ENCODE data around the gene SPON1.
"Not testable (repeated sequence)": the region's sequence is repeated elsewhere in the genome, so short reads cannot be mapped to it uniquely, and the experiment has no call there.

The SPON1 gene

DNA sequence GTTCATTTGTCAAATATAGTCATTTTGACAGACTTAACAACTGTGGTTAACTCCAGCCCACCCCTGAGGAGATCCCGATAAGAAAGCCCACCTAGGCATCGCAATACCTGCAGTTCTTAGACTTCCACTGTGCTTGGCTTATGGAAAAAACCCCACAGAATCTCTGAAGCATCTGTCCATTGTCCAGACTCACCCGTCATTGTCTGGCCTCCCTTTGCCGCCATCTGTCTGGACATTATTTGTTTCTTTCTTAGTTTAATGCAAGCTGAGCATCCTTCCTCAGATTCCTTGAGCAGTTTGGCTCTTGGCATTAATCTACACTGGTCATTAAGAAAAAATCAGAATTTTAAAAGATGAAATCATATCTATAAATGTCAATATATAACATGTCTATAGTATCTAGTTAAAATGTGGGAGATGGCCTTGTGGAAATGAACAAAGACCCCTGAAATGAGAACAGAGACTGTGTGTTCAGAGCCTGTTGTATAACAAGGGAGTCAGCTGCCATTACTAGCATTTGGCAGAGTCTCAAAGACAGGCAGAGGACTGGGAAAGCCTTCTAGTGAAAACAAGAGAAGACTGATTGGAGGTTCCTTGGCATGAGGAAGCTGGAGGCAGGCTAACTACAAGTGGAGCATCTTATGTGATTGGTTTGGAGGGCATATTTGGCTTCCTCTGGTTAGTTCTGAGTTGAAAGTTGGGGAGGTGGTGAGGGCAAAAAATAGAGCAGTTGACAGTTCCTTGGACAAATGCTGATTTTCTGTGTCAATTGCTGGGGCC, 80.4 kb downstream of the SPON1 start:
- DNase-seq, result no peak

DNA sequence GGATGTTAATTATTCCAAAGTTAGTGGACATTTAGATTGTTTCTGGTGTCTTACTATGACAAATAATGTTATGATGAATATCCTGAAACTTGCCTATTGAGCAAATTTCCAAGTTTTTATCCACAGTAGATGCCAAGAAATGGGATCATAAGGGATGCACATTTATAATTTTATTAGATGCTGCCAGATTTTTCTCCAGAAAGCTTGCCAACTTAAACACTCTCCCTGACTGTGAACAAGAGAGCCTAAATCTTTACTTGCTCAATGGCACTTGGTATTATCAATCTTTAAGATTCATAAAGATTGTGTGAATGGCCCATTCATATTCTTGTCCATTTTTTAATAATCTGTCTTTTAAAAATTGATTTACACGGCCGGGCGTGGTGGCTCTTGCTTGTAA, 82.4 kb downstream of the SPON1 start:
- DNase-seq, result no peak

DNA sequence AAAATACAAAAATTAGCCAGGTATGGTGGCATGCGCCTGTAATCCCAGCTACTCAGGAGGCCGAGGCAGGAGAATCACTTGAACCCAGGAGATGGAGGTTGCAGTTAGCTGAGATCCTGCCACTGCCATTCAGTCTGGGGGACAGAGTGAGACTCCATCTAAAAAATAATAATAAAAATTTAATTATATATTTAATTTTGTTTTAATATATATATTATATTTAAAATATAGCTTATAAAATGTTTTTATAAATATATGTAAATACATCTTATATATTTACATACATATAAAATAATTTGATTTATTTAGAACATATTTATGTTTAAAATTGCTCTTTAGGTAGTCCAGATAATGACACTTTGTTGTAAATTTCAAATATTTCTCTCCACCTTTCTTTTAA, 82.9 kb downstream of the SPON1 start:
- no peak for DNase-seq

DNA sequence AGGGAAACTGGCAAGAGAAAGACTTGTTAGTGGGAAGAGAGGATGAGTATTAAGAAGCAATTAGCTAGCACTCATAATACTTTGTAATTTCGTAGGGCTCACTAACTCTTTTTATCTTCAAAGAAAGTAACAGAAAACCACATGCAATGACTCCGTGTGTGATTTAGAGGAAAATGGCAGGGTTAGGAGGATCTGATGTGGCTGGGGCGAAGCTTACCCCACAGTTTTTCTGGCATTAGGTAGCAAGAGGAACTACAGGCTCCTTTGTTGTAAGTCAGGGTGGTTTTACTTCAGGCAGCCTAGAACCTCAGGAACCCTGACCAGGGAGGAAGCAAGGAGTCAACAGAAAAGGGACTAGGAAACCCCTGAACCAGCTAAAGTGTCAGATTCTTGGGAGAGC, 89.7 kb downstream of the SPON1 start:
- DNase-seq, result no peak

DNA sequence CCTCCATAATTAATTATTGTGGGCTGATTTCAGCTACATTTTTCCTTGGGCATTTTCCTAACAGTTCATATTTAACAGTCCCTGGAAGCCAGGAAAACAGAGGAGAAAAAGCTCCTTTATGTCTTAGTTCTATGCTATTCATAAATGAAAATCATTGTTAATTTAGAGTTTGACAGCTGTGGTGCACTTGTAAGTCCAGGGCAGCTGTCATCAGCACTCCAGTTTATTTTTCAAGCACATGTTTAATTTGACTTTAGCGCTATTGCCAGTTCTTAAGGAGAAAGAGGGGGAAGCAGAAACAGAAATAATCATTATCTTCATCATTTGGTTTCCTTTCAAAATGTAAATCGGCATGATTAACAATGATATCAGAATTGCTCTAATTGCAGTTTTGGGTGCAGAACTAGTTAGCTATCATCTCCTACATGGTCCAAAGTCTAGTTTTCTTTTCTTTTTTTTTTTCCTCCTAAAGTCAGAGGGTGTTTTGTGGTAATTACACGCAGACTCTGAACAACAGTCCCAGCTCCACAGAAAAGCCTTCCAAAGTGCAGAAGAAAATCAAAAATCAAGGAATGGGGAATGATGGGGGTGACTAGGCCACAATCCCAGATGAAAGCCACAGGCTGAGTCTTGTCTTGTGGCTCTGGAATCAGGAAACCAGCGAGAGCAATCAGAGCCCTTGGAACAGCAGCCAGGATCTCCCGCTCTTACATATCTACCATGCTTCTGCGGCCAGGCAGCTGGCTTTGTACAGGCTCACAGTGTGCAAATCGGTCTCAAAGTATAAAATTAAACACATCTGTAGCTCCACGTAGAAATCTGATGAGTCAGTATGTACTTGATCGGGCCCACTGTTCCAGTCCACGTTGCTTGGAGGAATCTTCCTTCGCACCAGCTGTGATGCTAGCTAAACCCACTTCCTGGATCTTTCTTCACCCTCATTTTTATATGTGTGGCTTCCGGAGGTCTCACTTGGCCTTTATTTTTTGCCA, 91.9 kb downstream of the SPON1 start:
- DNase-seq, result peak; percentile 85

DNA sequence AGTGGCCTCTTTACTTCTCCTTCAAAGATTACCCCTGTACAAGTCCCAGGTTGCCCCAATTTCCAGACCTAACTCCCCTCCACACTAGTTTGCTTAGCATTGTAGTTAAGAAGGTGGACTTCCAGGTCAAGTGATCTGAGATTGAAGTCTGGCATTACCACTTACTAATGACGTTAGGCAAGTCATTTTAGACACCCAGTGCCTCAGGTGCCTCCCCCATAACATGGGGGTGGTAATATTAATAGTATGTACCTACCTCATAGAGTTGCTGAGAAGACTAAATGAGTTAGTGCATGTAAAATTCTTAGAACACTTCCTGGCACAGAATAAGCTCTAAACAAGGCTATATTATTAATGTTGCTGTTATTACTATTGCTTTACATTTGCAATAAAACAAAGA, 93.4 kb downstream of the SPON1 start:
- DNase-seq, result no peak

DNA sequence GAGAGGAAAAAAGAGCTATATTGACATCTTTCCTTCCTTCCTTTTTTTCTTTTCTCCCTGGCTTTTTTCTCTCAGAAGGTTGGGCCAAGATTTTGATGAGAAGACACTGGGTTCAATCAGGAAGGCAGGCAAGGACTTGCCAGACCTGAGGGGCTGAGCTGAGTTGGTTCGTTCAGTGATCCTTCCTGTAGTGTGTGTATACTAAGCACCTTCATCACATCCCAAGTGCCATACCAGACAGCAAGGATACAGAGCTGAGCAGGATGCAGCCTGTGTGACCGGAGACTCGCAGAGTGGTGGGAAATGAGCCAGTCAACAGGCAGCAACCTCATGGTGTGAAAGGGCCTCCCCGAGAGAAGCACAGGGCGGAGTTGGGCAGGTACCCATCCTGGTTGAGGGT, 95.5 kb downstream of the SPON1 start:
- DNase-seq, result no peak

DNA sequence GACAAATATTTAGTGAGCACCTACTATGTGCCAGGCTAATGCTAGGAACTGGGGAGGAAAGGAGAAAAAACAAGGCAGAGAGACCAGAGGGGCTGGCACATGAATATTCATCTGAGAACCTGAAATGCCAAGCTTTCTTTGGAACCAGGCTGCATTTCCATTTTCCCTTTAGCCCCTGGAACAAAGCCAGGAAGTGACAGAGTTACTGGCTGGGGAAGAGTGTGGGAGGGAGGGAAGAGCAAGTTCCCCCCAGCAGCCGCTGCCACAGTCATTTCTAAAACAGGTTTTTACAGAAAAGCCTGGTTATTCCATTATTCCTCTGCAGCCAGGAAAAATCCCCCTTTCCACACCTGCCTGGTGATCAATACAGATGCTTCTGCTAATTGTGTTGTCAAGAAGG, 97.0 kb downstream of the SPON1 start:
- DNase-seq, result no peak

DNA sequence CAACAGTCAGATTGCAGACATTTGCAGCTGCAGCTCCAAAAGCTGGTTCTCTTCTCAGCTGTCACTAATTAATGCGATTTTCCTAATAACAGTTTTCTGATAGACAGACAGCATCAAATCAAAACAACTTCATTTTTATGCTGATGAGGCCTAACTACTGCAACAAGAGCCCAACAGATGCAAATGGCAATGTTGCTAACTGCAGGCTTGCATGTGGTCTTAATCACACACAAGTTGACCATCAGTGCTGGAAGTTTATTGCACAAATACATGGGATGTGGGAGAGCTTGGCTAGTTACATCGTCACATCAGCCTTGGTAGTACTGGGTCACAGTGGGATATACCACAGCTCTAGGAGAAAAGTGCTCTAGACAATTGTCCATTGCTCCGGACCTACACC, 99.2 kb downstream of the SPON1 start:
- DNase-seq, result no peak

DNA sequence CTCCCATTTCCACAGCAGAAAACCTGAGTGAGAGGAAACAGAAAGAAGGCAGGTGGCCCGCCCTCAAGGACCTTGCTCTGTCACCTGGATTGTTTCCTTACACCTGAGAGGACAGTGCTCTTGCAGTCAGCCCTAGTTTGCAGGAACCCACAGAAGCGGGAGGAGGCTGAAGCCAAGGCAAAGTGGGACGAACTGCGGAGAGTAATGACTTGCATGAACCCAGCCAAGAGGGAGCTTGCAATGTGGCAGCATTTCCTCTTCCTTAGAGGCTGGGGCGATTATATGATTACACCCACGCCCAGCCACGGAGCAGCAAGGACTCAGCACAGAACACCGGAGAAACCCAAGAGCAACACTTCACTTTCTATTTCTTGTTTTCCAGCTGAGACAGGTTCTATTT, 102.6 kb downstream of the SPON1 start:
- DNase-seq, result no peak

DNA sequence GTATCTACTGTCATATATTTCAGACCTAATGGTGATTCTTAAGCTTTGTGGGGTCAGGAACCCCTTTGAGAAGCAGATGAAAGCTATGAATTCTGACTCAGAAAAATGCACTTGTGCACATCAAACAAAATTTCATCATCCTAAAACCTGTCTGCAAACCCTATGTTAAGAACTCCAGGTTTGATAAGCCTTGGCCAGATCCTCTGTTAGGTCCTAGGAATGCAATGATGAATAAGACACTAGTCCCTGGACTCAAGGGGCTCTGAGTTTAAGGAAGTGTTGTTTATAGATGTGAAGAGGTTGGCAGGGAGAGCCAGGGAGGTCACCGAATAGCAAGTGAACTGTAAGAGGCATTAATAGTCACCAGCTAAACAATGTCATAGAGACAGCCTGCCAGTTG, 103.2 kb downstream of the SPON1 start:
- no peak for DNase-seq

DNA sequence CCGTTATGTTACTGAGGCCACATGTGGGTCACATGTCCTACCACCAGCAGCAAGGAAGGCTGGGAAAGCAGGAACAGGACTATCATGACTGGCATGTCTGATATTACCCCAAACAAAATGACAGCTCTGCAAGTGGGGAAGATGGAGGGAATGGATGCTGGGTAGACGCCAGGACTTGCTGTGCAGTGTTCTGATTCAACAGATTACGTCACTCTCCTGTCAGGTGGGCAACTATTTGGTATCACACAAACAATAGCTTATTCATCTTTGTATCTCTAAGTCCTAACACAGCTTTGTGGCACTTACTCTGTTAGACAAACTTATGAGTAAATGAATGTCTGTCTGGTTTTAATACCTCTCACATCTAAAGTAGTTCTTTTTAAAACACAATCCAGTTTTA, 105.2 kb downstream of the SPON1 start:
- no peak for DNase-seq

DNA sequence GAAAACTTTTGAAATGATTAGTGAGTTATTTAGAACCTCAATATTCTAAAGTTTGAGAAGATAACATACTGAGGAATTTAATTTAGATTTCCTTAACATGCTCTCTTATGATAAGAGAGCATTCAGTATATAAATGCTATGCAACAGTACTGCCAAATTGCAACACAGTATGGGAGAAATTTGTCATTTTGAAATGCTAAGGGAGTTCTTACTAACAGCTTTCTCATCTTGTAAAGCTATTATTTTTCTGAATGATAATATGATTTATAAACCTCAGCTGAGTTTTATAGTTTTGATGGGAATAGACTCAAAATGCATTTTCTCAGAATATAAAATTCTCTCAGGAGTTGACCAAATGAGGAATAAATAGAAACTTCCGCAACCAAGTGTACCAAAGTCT, 108.4 kb downstream of the SPON1 start:
- DNase-seq, result no peak

DNA sequence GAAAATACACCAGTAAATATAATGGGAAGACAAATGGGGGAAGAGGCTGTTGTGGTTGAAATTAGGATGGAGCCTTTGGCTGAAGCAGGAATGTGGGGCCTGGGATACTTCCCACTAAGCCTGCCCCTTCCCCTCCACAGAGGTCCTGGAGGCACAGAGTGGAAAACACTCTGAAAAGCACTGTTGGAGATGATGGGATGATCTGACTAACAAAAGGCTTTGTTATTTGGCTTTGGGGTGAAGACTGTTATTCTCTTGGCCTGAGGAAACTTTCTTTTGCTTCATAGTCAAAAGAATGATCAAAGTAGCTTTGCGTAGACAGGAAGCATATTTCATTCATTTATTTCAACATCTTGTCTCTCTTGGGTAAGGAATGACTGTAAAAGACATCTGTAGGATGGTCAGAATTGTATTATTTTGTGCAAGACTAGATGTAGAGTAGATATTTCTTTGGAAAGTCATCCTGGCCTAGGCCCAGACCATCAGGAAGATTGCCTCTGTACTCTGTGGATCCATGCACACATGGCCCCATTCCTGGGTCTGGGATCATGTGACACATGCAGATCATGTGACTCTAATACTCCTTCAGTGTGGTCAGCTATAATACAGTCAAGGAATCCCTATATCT, 111.4 kb downstream of the SPON1 start:
- peak; percentile 80 for DNase-seq

DNA sequence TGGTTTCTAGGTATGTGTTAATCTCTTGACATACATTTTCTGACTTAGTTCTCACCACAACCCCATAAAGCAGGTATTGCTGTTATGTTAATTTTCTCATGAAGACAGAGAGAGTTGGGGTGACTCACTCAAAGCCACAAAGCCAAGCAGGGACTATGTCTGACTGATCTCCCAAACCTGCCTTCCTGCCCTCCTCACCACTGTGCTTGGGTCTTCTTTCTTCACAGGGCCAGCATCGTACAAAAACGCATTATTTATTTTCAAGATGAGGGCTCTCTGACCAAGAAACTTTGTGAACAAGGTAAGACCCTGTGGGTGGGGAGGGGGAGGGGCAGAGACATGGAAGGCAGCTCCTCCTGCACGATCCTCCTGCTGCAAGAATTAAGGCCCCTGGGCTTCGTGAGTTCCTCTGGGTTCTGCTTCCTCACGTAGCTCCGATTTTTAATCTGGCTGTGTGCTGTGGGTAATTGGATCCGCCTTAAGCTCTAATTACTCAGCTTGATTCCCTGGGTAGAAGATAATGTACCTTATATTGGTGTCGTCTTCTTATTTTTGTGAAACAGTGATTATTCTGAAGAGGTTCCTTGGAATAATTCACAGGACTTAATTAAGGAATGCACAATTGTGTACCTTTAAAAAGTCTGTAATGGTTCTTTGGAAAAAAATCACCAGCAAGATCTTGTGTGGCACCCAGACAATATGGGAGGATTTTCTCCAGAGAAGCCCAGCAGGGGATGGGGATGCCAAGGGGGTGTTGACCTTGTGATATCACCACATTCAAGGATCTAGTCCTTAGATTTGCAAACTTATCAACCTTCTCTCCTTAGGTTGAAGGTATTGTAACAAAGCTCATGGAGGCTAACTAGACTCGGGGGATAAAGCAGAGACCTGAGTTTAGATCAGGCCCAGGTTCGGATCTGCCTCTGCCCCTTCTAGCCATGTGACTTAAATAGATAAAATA, 112.9 kb downstream of the SPON1 start:
- peak; percentile 67 for DNase-seq

DNA sequence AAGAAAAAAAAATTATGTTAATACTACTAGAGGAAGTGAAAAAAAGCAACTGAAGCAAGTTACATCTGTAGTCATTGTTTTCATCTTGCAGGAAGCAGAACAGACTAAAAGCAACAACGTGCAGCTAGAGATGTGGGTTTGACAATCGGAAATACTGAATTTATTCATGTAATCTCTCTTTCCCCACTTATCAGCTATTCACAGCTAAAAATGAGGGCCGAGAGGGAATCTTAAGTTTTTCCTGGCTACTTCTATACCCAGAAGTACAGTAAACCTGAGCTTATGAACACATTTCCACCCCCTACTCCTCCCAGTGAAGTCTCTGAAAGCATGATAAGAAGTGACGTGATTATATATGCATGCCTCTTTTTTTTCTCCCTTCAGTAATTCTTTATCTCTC, 116.5 kb downstream of the SPON1 start:
- DNase-seq, result no peak

DNA sequence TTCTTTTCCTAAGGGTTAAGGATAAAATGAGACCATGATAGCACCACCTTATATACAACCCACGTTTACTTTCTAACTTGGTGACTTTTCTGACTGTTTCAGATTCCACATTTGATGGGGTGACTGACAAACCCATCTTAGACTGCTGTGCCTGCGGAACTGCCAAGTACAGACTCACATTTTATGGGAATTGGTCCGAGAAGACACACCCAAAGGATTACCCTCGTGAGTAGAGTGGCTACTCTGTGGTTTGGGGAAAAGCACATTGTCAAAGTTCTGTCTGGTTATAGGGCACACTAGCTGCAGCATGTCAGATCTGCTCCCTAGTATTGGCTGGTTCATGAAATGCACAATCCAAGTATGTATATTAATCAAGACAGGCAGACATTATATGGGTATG, 117.3 kb downstream of the SPON1 start:
- no peak for DNase-seq

DNA sequence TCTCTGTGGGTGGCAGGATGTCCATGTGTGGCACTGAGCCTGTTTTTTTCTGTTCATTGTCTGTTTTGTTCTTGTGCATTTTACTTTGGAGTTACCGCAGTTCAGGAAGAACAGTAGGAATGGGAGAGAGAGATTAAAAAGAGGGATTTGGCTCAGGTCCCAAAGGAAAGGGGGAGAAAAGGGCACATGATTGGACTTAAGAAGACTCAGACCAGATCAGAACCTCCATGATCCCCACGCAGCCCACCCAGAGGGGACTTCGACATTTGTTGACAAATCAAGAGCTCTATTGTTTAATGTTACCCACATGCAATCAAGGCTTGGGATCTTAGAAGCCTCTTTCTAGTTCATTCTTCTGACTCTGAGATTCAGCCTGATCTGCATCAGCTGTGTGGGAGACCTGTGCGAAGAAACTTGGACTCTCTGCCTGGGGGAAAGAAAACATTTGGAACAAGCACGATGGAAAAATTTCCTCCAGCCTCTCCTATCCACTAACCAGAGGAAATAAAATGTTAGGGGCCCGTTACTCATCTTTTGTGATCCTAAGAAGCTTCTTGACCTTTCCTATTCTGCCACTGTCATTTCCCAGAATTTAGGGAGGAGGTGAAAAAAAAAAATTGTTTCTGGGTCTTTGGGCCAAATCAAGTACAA, 119.2 kb downstream of the SPON1 start:
- no peak for DNase-seq

DNA sequence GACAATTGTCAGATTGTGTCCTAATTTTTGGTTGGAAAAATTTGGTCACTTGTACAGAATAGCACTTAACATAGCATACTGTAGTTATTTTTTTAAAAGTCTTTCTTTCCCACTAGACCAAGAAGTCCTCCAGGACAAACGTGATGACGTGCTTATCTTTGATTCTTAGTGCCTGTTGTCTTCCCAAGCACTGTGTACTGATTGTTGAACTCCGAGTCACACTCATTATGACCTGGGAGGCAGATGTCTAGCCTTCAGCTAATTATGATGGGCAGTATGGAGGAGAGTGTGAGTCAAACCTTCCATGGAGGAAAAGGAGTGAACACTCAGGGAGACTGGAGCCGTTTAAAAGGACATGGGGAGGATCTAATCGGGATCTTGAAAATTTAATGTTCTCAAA, 119.8 kb downstream of the SPON1 start:
- DNase-seq, result peak; percentile 63

DNA sequence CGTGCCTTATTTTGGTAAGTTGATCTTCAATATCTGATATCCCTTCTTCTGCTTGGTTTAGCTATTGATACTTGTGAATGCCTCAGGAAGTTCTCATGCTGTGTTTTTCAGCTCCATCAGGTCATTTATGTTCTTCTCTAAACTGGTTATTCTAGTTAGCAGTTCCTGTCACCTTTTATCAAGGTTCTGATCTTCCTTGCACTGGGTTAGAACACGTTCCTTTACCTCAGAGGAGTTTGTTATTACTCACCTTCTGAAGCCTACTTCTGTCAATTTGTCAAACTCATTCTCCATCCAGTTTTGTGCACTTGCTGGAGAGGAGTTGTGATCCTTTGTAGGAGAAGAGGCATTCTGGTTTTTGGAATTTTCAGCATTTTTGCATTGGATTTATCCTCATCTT, 126.3 kb downstream of the SPON1 start:
- DNase-seq, result not testable (repeated sequence)

DNA sequence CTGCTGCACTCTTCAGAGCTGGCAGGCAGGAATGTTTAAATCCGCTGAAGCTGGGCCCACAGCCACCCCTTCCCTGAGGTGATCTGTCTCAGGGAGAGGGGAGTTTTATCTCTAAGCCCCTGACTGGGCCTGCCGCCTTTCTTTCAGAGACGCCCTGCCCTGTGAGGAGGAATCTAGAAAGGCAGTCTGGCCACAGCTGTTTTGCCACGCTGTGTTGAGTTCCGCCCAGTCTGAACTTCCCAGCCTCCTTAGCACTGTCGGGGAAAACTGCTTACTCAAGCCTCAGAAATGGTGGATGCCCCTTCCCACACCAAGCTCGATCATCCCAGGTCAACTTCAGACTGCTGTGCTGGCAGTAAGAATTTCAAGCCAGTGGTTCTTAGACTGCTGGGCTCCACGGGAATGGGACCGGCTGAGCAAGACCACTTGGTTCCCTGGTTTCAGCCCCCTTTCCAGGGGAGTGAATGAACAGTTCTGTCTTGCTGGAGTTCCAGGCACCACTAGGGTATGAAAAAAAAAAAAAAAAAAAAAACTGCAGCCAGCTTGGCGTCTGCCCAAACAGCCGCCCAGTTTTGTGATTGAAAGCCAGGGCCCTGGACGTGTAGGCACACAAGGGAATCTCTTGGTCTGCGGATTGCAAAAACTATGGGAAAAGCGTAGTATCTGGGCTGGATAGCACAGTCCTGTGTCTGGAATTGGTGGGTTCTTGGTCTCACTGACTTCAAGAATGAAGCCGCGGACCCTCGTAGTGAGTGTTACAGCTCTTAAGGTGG, 127.4 kb downstream of the SPON1 start:
- no peak for DNase-seq

All from fibroblast of skin of right biceps (primary cell).